ENCODE data around the gene MTA1.

- TF ChIP-seq CTCF (IDR thresholded peaks at IDR 0.05; ENCODE audit: low read length) = peak; percentile 58
- no peak for TF ChIP-seq EZH2 (optimal IDR thresholded peaks at IDR 0.05; ENCODE audit: low read depth, low read length)
- no peak for TF ChIP-seq EZH2phosphoT487 (IDR thresholded peaks at IDR 0.05; ENCODE audit: low read length)
These were observed 71.1 kb downstream of the MTA1 start, which contains the start of gene TEDC1 for GRCh38 chr14:105490572-105491365.

Data from MM.1S (cell line).